Esophagus squamous epithelium (tissue), 5 donors: ENCODE measurements around the gene IFIT1B. TPM values are rescaled to one million over a fixed set of nuclear protein-coding genes. Genes with fewer than 3 reads are reported as not detected.

Experiments
- DNase-seq: peaks from one replicate; lab custom pipeline; 2025; lab: John Stamatoyannopoulos, UW
- H3K27ac ChIP-seq, 4 donors: fragments of 200-600 bp; sonication (generic); one replicate each; pipeline ENCODE4 v1.5.1; 2016 to 2019; ENCODE audit warnings: mild to moderate bottlenecking in 1 of 4
- H3K27me3 ChIP-seq, 4 donors: fragments of 200-600 bp; sonication (generic); 1 replicate in 3 of 4; 2 replicates in 1 of 4; pipeline versions ENCODE4 v1.5.1 to v1.6.0; 2017 to 2021; ENCODE audit warnings: antibody characterized with exemption in 1 of 4
- H3K36me3 ChIP-seq, 3 donors: fragments of 200-600 bp; sonication (generic); one replicate each; pipeline ENCODE4 v1.5.1; 2016 to 2019
- H3K4me1 ChIP-seq, 3 donors: fragments of 200-600 bp; sonication (generic); one replicate each; pipeline ENCODE4 v1.5.1; 2017 to 2019
- H3K4me3 ChIP-seq, 4 donors: fragments of 200-600 bp; sonication (generic); 1 replicate in 3 of 4; 2 replicates in 1 of 4; pipeline ENCODE4 v1.5.1; 2016 to 2019; ENCODE audit warnings: mild to moderate bottlenecking in 2 of 4, moderate library complexity in 1 of 4
- H3K9me3 ChIP-seq, 3 donors: fragments of 200-600 bp; sonication (generic); one replicate each; pipeline ENCODE4 v1.5.1; 2016 to 2019
- CTCF ChIP-seq, 6 experiments: fragments of 450-650 bp in 4 of 6; fragments of 200-600 bp in 2 of 6; sonication (generic) in 2 of 6; IDR thresholded peaks; one replicate each; pipeline ENCODE4 v1.5.1; 2016 to 2019; ENCODE audit warnings: antibody characterized with exemption in 6 of 6, mild to moderate bottlenecking in 4 of 6, moderate library complexity in 4 of 6
- POLR2A ChIP-seq, 4 donors: fragments of 450-650 bp; IDR thresholded peaks; one replicate each; pipeline ENCODE4 v1.6.1; 2017; ENCODE audit warnings: antibody characterized with exemption in 4 of 4, mild to moderate bottlenecking in 4 of 4, moderate library complexity in 3 of 4
- WGBS, 2 donors: methylation state at CpG; one replicate each; pipeline ENCODE4 v1.1.5; 2018; 5-methylcytosine and 5-hydroxymethylcytosine counted together
- intact Hi-C: fragments of 100-400 bp; cut with DNase I; formaldehyde crosslinking; loops from one replicate; pipeline ENCODE4 v1.15.0; 2022
- total RNA-seq, 4 donors: library from RNA; depleted of rRNA; stranded (reverse); fragments of >200 nt; gene quantifications; one replicate each; pipeline ENCODE4 v1.1.0, GENCODE V29; 2016
- donor health status: DM: yes; HTN: yes; CAD: no.

The IFIT1B gene
- total RNA-seq, 4 donors from 2014 or later: not detected

- Histone ChIP-seq H3K9me3 (no peaks in the 10 kb centered on the region), H3K27me3 (no peaks in the 10 kb centered on the region), H3K4me3 (peak within 1 kb of the TSS; percentile 80 to 91 (median 85)), H3K27ac (peak within 1 kb of the TSS; percentile 94 to 97 (median 94)), H3K36me3 (peaks cover 0 to 14% (median 0%) of the 10 kb centered on the region in 3 donors), H3K4me1 (peaks cover 0 to 67% (median 18%) of the 10 kb centered on the region in 3 donors)
- TF ChIP-seq CTCF (IDR thresholded peaks at IDR 0.05) (no peak), POLR2A (IDR thresholded peaks at IDR 0.05) (peak in 2 of 4 donors; percentile 41 to 59)
- intact Hi-C loops: no loop called here
- DNase-seq: no peak
- WGBS, 2 donors: 0% methylated on average over 19 to 32 of the region's 48 CpGs
Measured at GRCh38 chr10:89414146-89414878, 36.5 kb downstream of the IFIT1B start, which contains the start of gene IFIT5. Gene IFIT5 (plus strand): TSS chr10:89414568. CDS start chr10:89414799, 231 bp downstream.

- intact Hi-C loops: no loop called here
- Histone ChIP-seq H3K27ac (peak overlapping the region; percentile 94 to 97 (median 94)), H3K9me3 (no peaks in the 10 kb centered on the region), H3K4me1 (peaks cover 0 to 75% (median 18%) of the 10 kb centered on the region in 3 donors), H3K4me3 (peak overlapping the region; percentile 80 to 91 (median 85)), H3K27me3 (no peaks in the 10 kb centered on the region), H3K36me3 (peaks cover 0 to 14% (median 0%) of the 10 kb centered on the region in 3 donors)
- 1 to 2% methylated on average over 17 to 19 of the region's 66 CpGs for WGBS, 2 donors
- DNase-seq: no peak
- no peak for TF ChIP-seq POLR2A (IDR thresholded peaks at IDR 0.05)
- peak in 2 of 6 experiments; percentile 3 to 21 for TF ChIP-seq CTCF (IDR thresholded peaks at IDR 0.05)
Measured at GRCh38 chr10:89414879-89415821, 37.3 kb downstream of the IFIT1B start.

GRCh38 chr10:89416465-89416864 lies 38.6 kb downstream of the IFIT1B start:
- intact Hi-C loops: no loop called here
- 67 to 100% methylated on average over 1 of the region's 1 CpG for WGBS, 2 donors

GRCh38 chr10:89419548-89419947 lies 41.7 kb downstream of the IFIT1B start:
- Histone ChIP-seq H3K36me3 (peaks cover 0 to 14% (median 0%) of the 10 kb centered on the region in 3 donors), H3K27me3 (no peaks in the 10 kb centered on the region), H3K27ac (peak overlapping the region in 2 of 4 donors; percentile 0 to 62), H3K4me3 (no peak overlapping the region), H3K9me3 (no peaks in the 10 kb centered on the region), H3K4me1 (peaks cover 6 to 75% (median 23%) of the 10 kb centered on the region in 3 donors)
- no peak for DNase-seq
- WGBS, 2 donors: 42 to 44% methylated on average over 3 of the region's 3 CpGs
- intact Hi-C loops: no loop called here
- peak in 4 of 6 experiments; percentile 28 to 41 (median 30) for TF ChIP-seq CTCF (IDR thresholded peaks at IDR 0.05)
- TF ChIP-seq POLR2A (IDR thresholded peaks at IDR 0.05): no peak

More at GRCh38 chr10:89416465-89416864, 38.6 kb downstream of the IFIT1B start:
- TF ChIP-seq POLR2A (IDR thresholded peaks at IDR 0.05) (no peak), CTCF (IDR thresholded peaks at IDR 0.05) (no peak)
- Histone ChIP-seq H3K36me3 (peaks cover 0 to 14% (median 0%) of the 10 kb centered on the region in 3 donors), H3K27me3 (no peaks in the 10 kb centered on the region), H3K4me1 (peaks cover 6 to 79% (median 23%) of the 10 kb centered on the region in 3 donors), H3K9me3 (no peaks in the 10 kb centered on the region), H3K4me3 (no peak overlapping the region), H3K27ac (no peak overlapping the region)
- DNase-seq: no peak
